GM18519 (cell line): ENCODE data around the gene AUTS2.
"Not testable (repeated sequence)": the region's sequence is repeated elsewhere in the genome, so short reads cannot be mapped to it uniquely, and the experiment has no call there.

Experiments used
- ATAC-seq: cut with Tn5 transposase; IDR thresholded peaks from one replicate; pipeline ENCODE4 v1.9.1; 2021; ENCODE audit warnings: mild to moderate bottlenecking, moderate library complexity; ENCODE audit not compliant: unreplicated experiment, low FRiP score

The AUTS2 gene

DNA sequence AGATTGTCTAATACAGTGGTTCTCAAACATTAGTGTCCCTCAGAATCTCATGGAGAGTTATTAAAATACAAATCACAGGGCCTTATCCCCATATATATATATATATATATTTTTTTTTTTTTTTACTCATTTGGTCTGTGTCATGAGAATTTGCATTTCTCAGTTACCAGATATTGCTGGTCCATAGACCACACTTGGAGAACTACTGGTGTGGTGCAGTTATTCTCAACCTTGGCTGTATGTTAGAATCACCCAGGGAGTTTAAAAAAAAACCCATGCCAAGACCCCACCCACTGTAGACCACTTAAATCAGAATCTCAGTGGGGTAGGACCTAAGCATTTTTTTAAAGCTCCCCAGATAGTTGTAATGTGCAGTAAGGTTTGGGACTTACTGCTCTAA lies 179.9 kb downstream of the AUTS2 start:
- peak; percentile 70 for ATAC-seq

GRCh38 chr7:69780379-69780778 lies 182.1 kb downstream of the AUTS2 start:
- ATAC-seq, result no peak

GRCh38 chr7:69781412-69781846 lies 183.2 kb downstream of the AUTS2 start:
- no peak for ATAC-seq

GRCh38 chr7:69782917-69783684 lies 184.8 kb downstream of the AUTS2 start:
- ATAC-seq, result no peak

DNA sequence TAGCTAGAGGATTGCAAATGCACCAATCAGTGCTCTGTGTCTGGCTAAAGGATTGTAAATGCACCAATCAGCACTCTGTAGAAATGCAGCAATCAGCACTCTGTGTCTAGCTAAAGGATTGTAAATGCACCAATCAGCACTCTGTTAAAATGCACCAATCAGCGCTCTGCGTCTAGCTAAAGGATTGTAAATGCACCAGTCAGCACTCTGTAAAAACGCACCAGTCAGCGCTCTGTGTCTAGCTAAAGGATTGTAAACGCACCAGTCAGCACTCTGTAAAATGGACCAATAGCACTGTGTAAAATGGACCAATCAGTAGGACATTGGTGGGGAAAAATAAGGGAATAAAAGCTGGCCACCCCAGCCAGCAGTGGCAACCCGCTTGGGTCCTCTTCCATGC lies 187.9 kb downstream of the AUTS2 start:
- not testable (repeated sequence) for ATAC-seq

GRCh38 chr7:69786730-69787395 lies 188.6 kb downstream of the AUTS2 start:
- ATAC-seq, result no peak

- ATAC-seq, result no peak
Measured at GRCh38 chr7:69787736-69788431, 189.6 kb downstream of the AUTS2 start.

DNA sequence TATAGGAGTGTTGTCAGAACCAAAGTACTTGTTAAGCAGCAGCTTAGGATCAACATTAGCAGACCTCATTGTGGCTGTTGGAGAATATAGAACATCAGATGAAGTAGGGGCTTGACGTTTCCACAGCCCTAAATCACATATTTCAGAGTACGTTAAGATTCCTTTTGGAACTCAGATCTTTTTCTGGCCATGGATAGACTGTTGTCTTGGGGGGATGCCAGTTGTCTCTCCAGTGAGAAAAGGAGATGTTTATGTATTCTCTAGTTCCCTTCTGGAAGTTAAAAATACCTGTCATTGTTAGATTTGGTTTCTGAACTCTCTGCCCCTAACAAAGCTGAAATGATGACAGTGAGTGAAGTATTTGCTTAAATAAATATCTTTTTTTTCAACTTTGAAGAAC lies 191.3 kb downstream of the AUTS2 start:
- ATAC-seq, result no peak

DNA sequence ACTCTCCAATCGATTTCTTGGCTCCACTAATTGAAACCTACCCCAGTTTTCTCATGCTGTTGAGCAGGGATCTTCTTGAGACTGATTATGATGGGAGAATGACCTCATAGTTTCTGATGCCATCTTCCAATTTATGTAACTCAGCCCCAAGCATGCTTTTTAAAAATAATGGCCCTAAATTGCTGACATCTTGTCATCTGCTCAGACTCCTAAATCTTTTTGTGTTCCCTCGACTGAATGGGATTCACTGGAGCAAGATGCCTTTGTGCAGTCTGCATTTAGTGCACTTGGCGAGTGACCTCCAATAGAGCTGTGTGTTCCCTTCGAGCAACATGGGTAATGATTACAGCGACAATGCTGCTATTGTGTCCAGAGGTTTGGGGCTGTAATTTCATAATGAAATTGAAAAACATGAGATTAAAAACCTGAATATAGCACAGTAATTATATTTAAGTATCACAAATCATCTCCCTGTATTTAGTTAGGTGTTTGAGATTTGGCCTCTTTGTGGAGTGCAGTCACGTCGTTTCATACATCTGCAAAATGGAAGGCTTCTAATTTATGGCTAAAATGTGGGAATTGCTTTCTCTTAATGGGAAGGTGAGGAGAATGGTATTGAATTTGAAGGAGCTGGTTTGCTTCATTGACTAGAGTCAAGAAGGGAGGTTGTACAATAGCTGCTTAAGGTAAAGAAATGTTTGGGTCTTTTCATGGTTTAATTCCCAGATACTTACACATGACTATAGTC lies 192.9 kb downstream of the AUTS2 start:
- ATAC-seq, result no peak

- no peak for ATAC-seq
Measured at GRCh38 chr7:69791739-69792138, 193.5 kb downstream of the AUTS2 start.

DNA sequence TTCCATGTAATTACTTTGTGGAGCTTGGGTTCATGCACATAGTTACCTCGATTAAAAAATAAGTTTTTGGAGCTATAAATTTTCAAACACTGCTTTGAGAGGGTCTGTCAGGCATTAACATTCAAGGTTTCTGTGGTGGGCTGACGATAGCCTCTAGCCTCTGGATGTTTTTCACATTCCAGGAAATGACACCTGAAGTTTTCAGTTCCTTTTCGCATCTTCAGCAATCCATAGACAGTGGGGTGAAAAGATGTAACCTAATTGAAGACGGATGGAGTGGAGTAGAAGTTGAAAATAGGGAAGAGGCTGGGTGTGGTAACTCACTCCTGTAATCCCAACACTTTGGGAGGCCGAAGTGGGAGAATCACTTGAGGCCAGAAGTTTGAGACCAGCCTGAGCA lies 197.7 kb downstream of the AUTS2 start:
- ATAC-seq, result no peak

- no peak for ATAC-seq
Measured at GRCh38 chr7:69796416-69796815, 198.1 kb downstream of the AUTS2 start.

- ATAC-seq, result no peak
Measured at GRCh38 chr7:69799048-69799697, 200.9 kb downstream of the AUTS2 start.

DNA sequence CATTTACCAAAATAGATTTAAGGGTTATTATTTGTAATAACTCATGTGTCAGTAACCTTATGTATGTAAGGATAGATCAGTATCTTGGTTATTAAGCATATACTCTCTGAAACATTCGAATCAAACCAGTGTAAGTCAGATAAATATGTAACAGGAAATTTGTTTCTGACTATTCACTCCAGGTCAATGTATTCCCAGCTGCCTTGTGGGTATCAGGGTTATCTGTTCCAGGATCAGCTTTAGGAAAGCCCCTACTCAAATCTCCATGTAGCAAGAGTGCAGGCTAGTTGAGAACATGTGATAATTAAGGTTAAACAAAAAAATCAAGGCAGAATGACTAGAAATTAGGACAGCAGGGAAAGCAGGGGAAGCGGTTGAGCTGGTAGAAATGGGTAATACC lies 201.7 kb downstream of the AUTS2 start:
- ATAC-seq, result no peak

DNA sequence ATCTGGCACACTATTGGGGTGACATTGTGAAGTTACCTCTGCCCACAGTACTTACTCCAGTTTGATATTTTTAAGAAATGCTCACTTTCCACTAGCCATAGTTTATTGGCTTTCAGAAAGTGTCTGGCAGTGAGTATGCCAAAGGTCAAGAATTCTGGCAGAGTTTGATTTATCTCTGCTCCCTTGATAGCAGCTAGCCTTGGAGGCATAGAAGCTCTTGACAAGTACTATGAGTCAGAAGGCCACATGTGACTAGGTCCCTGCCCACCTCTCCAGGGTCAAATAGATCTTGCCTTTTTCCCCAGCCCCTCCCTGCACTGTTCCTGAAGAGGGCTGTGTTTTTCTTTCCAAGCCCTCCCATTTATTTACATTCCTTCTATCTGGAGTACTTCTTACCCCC lies 202.2 kb downstream of the AUTS2 start:
- no peak for ATAC-seq

- ATAC-seq, result no peak
Measured at GRCh38 chr7:69801729-69802682, 203.7 kb downstream of the AUTS2 start.

DNA sequence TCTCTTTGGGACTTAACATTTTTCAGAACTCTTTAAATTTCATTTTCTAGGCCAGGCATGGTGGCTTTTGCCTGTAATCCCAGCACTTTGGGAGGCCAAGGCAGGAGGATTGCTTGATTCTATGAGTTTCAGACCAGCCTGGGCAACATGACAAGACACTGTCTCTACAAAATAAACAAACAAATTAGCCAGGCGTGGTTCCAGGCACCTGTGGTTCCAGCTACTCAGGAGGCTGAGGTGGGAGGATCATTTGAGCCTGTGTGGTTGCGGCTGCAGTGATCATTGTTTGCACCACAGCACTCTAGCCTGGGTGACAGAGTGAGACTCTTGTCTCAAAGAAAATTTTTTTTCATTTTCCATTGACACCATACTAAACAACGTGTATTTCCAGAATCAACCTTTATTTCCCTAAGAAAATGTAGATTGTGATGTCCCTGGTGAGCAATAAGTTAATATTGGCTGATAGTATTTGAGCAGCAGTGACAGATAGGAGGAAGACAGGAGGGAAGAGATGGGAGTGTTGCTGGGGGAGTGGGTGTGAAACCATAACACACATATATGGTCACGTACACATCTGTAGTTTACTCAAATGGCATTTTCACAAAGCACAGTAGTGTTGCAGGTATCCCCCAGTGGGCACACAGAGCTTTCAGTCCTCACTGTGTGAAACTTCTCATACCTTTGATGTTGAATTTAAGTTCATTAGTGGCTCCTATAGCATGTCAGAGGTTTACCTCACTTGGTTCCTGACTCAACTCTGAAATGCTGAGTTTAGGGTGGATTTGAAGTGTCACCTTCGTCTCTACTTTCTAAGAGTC lies 205.6 kb downstream of the AUTS2 start:
- peak; percentile 88 for ATAC-seq

DNA sequence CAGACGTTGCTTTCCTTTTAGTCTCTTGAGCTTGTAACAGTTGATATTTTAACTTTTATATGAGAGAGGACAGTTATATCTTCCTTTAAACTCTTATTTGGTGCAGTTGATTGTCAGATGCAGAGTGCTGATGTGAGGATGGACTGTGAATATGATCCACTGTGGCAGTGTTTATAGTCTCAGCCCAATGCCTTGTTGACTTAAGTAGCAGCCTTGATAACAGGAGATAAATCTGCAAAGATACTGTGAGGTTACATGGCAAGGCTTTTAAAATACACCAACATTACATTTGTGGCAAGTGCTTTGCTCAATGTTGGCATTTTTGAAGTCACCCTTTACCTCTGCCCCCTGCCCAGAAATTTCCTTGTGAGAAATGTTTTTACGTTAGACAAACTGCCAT lies 206.7 kb downstream of the AUTS2 start:
- ATAC-seq, result no peak
